PC-9 (cell line): Measurements from ENCODE around the gene LMNB1.

Experiments
- EZH2 ChIP-seq: fragments of 200-600 bp; sonication (generic); IDR thresholded peaks from 2 replicates; pipeline ENCODE4 v1.8.0; 2017; ENCODE audit warnings: antibody characterized with exemption, low read depth
- TF ChIP-seq, protein P1 (sequence below): fragments of 200-600 bp; sonication (generic); conservative IDR thresholded peaks from 2 replicates; pipeline ENCODE4 v1.6.1; 2017; ENCODE audit warnings: mixed run types, antibody characterized with exemption, mild to moderate bottlenecking, moderate library complexity

- TF ChIP-seq, protein P1, sequence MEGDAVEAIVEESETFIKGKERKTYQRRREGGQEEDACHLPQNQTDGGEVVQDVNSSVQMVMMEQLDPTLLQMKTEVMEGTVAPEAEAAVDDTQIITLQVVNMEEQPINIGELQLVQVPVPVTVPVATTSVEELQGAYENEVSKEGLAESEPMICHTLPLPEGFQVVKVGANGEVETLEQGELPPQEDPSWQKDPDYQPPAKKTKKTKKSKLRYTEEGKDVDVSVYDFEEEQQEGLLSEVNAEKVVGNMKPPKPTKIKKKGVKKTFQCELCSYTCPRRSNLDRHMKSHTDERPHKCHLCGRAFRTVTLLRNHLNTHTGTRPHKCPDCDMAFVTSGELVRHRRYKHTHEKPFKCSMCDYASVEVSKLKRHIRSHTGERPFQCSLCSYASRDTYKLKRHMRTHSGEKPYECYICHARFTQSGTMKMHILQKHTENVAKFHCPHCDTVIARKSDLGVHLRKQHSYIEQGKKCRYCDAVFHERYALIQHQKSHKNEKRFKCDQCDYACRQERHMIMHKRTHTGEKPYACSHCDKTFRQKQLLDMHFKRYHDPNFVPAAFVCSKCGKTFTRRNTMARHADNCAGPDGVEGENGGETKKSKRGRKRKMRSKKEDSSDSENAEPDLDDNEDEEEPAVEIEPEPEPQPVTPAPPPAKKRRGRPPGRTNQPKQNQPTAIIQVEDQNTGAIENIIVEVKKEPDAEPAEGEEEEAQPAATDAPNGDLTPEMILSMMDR: no peak
- no peak for TF ChIP-seq EZH2
Observed at GRCh38 chr5:126746290-126746689, 30.6 kb upstream of the LMNB1 start.
